T-cell (primary cell): ENCODE measurements around the gene OR3A3. TPM values are rescaled to one million over a fixed set of nuclear protein-coding genes. Genes with fewer than 3 reads are reported as not detected.
"Not testable (repeated sequence)": the region's sequence is repeated elsewhere in the genome, so short reads cannot be mapped to it uniquely, and the experiment has no call there.

Experiments
- ATAC-seq, 4 experiments: fragments of 200-7000 bp in 3 of 4; fragments of 150-1000 bp in 1 of 4; cut with Tn5 transposase; replicated peaks in 1 of 4; 1 replicate in 3 of 4; 2 replicates in 1 of 4; pipeline ENCODE4 v1.10.0; 2021; ENCODE audit warnings: moderate library complexity in 3 of 4, mild to moderate bottlenecking in 2 of 4, moderate number of reproducible peaks in 1 of 4
- CTCF ChIA-PET, 2 donors: fragments of 300-600 bp; sonication (Branson Sonifier 250); formaldehyde crosslinking; loops; one replicate each; lab custom pipeline; 2022; ENCODE audit warnings: antibody characterized with exemption in 2 of 2; lab: Charles Lee
- POLR2A ChIA-PET, 2 donors: fragments of 300-600 bp; sonication (Branson Sonifier 250); formaldehyde crosslinking; loops; one replicate each; lab custom pipeline; 2022; ENCODE audit warnings: antibody characterized with exemption in 2 of 2; lab: Charles Lee
- DNase-seq, 35 experiments: peaks; one replicate each; pipeline versions ENCODE4 v3.0.0 to v3.0.0-alpha.2; 2013 to 2023
- H3K27ac ChIP-seq: one replicate; pipeline ENCODE4 v1.5.1; 2013; ENCODE audit warnings: low read length
- H3K27me3 ChIP-seq, 2 experiments: replicated peaks in 1 of 2; 1 replicate in 1 of 2; 2 replicates in 1 of 2; pipeline versions ENCODE4 v1.6.1 to v1.7.0; 2013; ENCODE audit warnings: low read length in 1 of 2, mixed read lengths in 1 of 2; ENCODE audit not compliant: control insufficient read depth in 2 of 2, insufficient read depth in 2 of 2; ENCODE audit errors: extremely low read depth in 1 of 2
- H3K36me3 ChIP-seq, 2 donors: 1 replicate in 1 of 2; 2 replicates in 1 of 2; pipeline versions ENCODE4 v1.6.1 to v1.7.0; 2013; ENCODE audit warnings: low read length in 1 of 2; ENCODE audit not compliant: control insufficient read depth in 2 of 2, insufficient read depth in 1 of 2; ENCODE audit errors: extremely low read depth in 1 of 2
- H3K4me1 ChIP-seq, 2 experiments: 1 replicate in 1 of 2; 2 replicates in 1 of 2; pipeline versions ENCODE4 v1.6.1 to v1.7.0; 2013; ENCODE audit warnings: low read length in 2 of 2, mixed read lengths in 1 of 2; ENCODE audit not compliant: insufficient read depth in 2 of 2, control insufficient read depth in 1 of 2; ENCODE audit errors: extremely low read depth in 1 of 2
- H3K4me3 ChIP-seq, 2 donors: 1 replicate in 1 of 2; 2 replicates in 1 of 2; pipeline versions ENCODE4 v1.5.1 to v1.7.0; 2013; ENCODE audit warnings: mild to moderate bottlenecking in 2 of 2, low read length in 1 of 2, moderate library complexity in 1 of 2; ENCODE audit not compliant: control insufficient read depth in 1 of 2; ENCODE audit errors: extremely low read depth in 1 of 2
- H3K9me3 ChIP-seq: 2 replicates; pipeline ENCODE4 v1.7.0; 2013
- H3K27ac Mint-ChIP-seq, 2 donors: one replicate each; pipeline ENCODE4 v1.8.0; 2020 to 2021; ENCODE audit warnings: mild to moderate bottlenecking in 2 of 2, mixed read lengths in 2 of 2
- H3K27me3 Mint-ChIP-seq, 2 donors: one replicate each; pipeline ENCODE4 v1.8.0; 2021 to 2022; ENCODE audit warnings: mixed read lengths in 2 of 2
- H3K36me3 Mint-ChIP-seq: one replicate; pipeline ENCODE4 v1.8.0; 2021; ENCODE audit warnings: mixed read lengths
- H3K4me1 Mint-ChIP-seq, 3 donors: one replicate each; pipeline ENCODE4 v1.8.0; 2020 to 2022; ENCODE audit warnings: mixed read lengths in 3 of 3, mild to moderate bottlenecking in 1 of 3
- H3K4me3 Mint-ChIP-seq, 3 donors: one replicate each; pipeline ENCODE4 v1.8.0; 2020 to 2022; ENCODE audit warnings: mild to moderate bottlenecking in 3 of 3, mixed read lengths in 3 of 3, moderate library complexity in 3 of 3
- H3K9me3 Mint-ChIP-seq, 3 donors: one replicate each; pipeline ENCODE4 v1.8.0; 2020 to 2022; ENCODE audit warnings: mixed read lengths in 3 of 3
- WGBS: methylation state at CpG from one replicate; pipeline ENCODE4 v1.1.5; 2013; ENCODE audit warnings: missing lambda C conversion rate; ENCODE audit not compliant: insufficient coverage; 5-methylcytosine and 5-hydroxymethylcytosine counted together
- total RNA-seq, 35 experiments: library from RNA in 6 of 35; stranded (reverse) in 6 of 35; fragments of 120-200 nt in 1 of 35; gene quantifications; one replicate each; pipeline versions ENCODE4 v1.2.1 to v1.2.4 and lab custom pipeline; 2013 to 2026

Gene OR3A3
- total RNA-seq (not detected), total RNA-seq (lab: John Stamatoyannopoulos, UW) (0 to 0.09 (median 0) reads per million in 29 experiments)
- not detected for total RNA-seq (2013)

GRCh38 chr17:3411070-3411469 lies at the start of gene OR3A3:
Gene OR3A3 (plus strand): TSS chr17:3411370.
- peaks cover 8 to 20% (median 10%) of the 10 kb centered on the region in 3 donors for H3K9me3 Mint-ChIP-seq
- Histone ChIP-seq H3K4me1 (no peaks in the 10 kb centered on the region), H3K9me3 (no peaks in the 10 kb centered on the region), H3K36me3 (no peaks in the 10 kb centered on the region), H3K27me3 (peaks cover 0 to 18% of the 10 kb centered on the region in 2 experiments), H3K27ac (no peak within 1 kb of the TSS), H3K4me3 (no peak within 1 kb of the TSS)
- no peak for DNase-seq
- H3K4me1 Mint-ChIP-seq: peaks cover 0 to 5% (median 0%) of the 10 kb centered on the region in 3 donors
- peaks cover 3% of the 10 kb centered on the region for H3K36me3 Mint-ChIP-seq
- 83% methylated on average over 1 of the region's 3 CpGs for WGBS
- POLR2A ChIA-PET: no interaction called here
- no peak within 1 kb of the TSS for H3K4me3 Mint-ChIP-seq
- CTCF ChIA-PET: no interaction called here
- no peak for ATAC-seq
- peaks cover 37 to 42% of the 10 kb centered on the region in 2 donors for H3K27me3 Mint-ChIP-seq
- no peak within 1 kb of the TSS for H3K27ac Mint-ChIP-seq

- ATAC-seq, H3K4me1 ChIP-seq, POLR2A ChIA-PET, H3K36me3 Mint-ChIP-seq, H3K36me3 ChIP-seq, H3K27ac Mint-ChIP-seq, H3K27ac ChIP-seq, H3K4me3 Mint-ChIP-seq, H3K4me1 Mint-ChIP-seq, H3K4me3 ChIP-seq, H3K27me3 ChIP-seq, H3K9me3 ChIP-seq, CTCF ChIA-PET, DNase-seq: not testable (repeated sequence)
- Mint-ChIP-seq H3K27me3 (peaks cover 12 to 16% of the 10 kb centered on the region in 2 donors), H3K9me3 (peaks cover 12 to 42% (median 26%) of the 10 kb centered on the region in 3 donors)
- no CpG with 5 or more reads among the region's 31 CpGs for WGBS
These were observed 40.0 kb upstream of the OR3A3 start for GRCh38 chr17:3371167-3371566.

GRCh38 chr17:3378321-3378720 lies 32.8 kb upstream of the OR3A3 start:
- CTCF ChIA-PET: no interaction called here
- no peaks in the 10 kb centered on the region for H3K4me1 Mint-ChIP-seq

GRCh38 chr17:3381957-3382356 lies 29.2 kb upstream of the OR3A3 start:
- H3K36me3 ChIP-seq: no peaks in the 10 kb centered on the region
- H3K27me3 ChIP-seq: peaks cover 3 to 34% of the 10 kb centered on the region in 2 experiments
- H3K4me1 ChIP-seq: peaks cover 2% of the 10 kb centered on the region in 2 experiments
- ATAC-seq: no peak
- POLR2A ChIA-PET: no interaction called here
- H3K9me3 Mint-ChIP-seq: no peaks in the 10 kb centered on the region
- no peak overlapping the region for H3K27ac Mint-ChIP-seq
- H3K27me3 Mint-ChIP-seq: peaks cover 40 to 65% of the 10 kb centered on the region in 2 donors
- CTCF ChIA-PET: interaction anchor here in 1 of 2 donors (0.6 kb wide), 1 partner anchor 13 kb away, joined by 3 read pairs; no protein-coding TSS in a partner anchor
- no peak overlapping the region for H3K27ac ChIP-seq
- H3K36me3 Mint-ChIP-seq: peaks cover 11% of the 10 kb centered on the region
- DNase-seq: no peak
- no peak overlapping the region for H3K4me3 ChIP-seq
- no peaks in the 10 kb centered on the region for H3K9me3 ChIP-seq
- peaks cover 0 to 8% (median 0%) of the 10 kb centered on the region in 3 donors for H3K4me1 Mint-ChIP-seq
- WGBS: 83% methylated on average over 5 of the region's 5 CpGs
- no peak overlapping the region for H3K4me3 Mint-ChIP-seq

More at GRCh38 chr17:3378321-3378720, 32.8 kb upstream of the OR3A3 start:
- POLR2A ChIA-PET: no interaction called here
- H3K4me1 ChIP-seq: no peaks in the 10 kb centered on the region
- ATAC-seq (no peak), DNase-seq (no peak)
- Mint-ChIP-seq H3K27ac (no peak overlapping the region), H3K4me3 (no peak overlapping the region), H3K9me3 (peaks cover 7 to 24% (median 18%) of the 10 kb centered on the region in 3 donors), H3K36me3 (peaks cover 16% of the 10 kb centered on the region), H3K27me3 (peaks cover 30 to 41% of the 10 kb centered on the region in 2 donors)
- WGBS: 79% methylated on average over 8 of the region's 8 CpGs
- no peak overlapping the region for H3K4me3 ChIP-seq
- H3K27me3 ChIP-seq: peaks cover 0 to 36% of the 10 kb centered on the region in 2 experiments
- H3K9me3 ChIP-seq: no peaks in the 10 kb centered on the region
- H3K27ac ChIP-seq: no peak overlapping the region
- H3K36me3 ChIP-seq: no peaks in the 10 kb centered on the region

- Mint-ChIP-seq H3K4me1 (peaks cover 0 to 8% (median 0%) of the 10 kb centered on the region in 3 donors), H3K4me3 (peak within 1 kb of the TSS; percentile 21 to 79 (median 79)), H3K36me3 (peaks cover 4% of the 10 kb centered on the region), H3K27ac (peak within 1 kb of the TSS in 1 of 2 donors; percentile 71), H3K27me3 (peaks cover 30 to 44% of the 10 kb centered on the region in 2 donors), H3K9me3 (peaks cover 0 to 4% (median 3%) of the 10 kb centered on the region in 3 donors)
- WGBS: 45% methylated on average over 90 of the region's 92 CpGs
- ATAC-seq (peak in 3 of 4 experiments; percentile 80 to 98 (median 84)), DNase-seq (peak in 14 of 35 experiments; percentile 6 to 64 (median 23))
- Histone ChIP-seq H3K27me3 (peaks cover 5 to 21% of the 10 kb centered on the region in 2 experiments), H3K4me3 (peak within 1 kb of the TSS in 1 of 2 donors; percentile 51), H3K4me1 (peaks cover 2% of the 10 kb centered on the region in 2 experiments), H3K9me3 (no peaks in the 10 kb centered on the region), H3K36me3 (no peaks in the 10 kb centered on the region), H3K27ac (no peak within 1 kb of the TSS)
- CTCF ChIA-PET: interaction anchor here in 1 of 2 donors (0.6 kb wide), 1 partner anchor 458 kb away, joined by 4 read pairs; no protein-coding TSS in a partner anchor
- POLR2A ChIA-PET: no interaction called here
These were observed 25.0 kb upstream of the OR3A3 start, which contains the start of gene OR3A2 for GRCh38 chr17:3385869-3386816. Gene OR3A2 (minus strand): TSS chr17:3386308.

GRCh38 chr17:3389791-3390190 lies 21.4 kb upstream of the OR3A3 start:
- H3K27ac Mint-ChIP-seq: no peak overlapping the region
- H3K27ac ChIP-seq: no peak overlapping the region
- H3K4me3 Mint-ChIP-seq: no peak overlapping the region
- H3K36me3 Mint-ChIP-seq: no peaks in the 10 kb centered on the region
- H3K4me1 Mint-ChIP-seq: peaks cover 0 to 8% (median 0%) of the 10 kb centered on the region in 3 donors
- H3K9me3 Mint-ChIP-seq: peaks cover 0 to 4% (median 3%) of the 10 kb centered on the region in 3 donors
- H3K4me1 ChIP-seq: peaks cover 2% of the 10 kb centered on the region in 2 experiments
- ChIA-PET CTCF (no interaction called here), POLR2A (no interaction called here)
- ATAC-seq (no peak), DNase-seq (no peak)
- no peaks in the 10 kb centered on the region for H3K9me3 ChIP-seq
- no peak overlapping the region for H3K4me3 ChIP-seq
- no peaks in the 10 kb centered on the region for H3K36me3 ChIP-seq
- 60% methylated on average over 3 of the region's 4 CpGs for WGBS
- peaks cover 7 to 21% of the 10 kb centered on the region in 2 experiments for H3K27me3 ChIP-seq
- H3K27me3 Mint-ChIP-seq: peaks cover 32 to 37% of the 10 kb centered on the region in 2 donors
